Measurements from ENCODE around the gene CHD1L. TPM values are rescaled to one million over a fixed set of nuclear protein-coding genes. Genes with fewer than 3 reads are reported as not detected.

CHD1L gene
- polyA plus RNA-seq, 3 donors, result 13.1 to 23.0 (median 15.2) TPM

- Histone ChIP-seq H2AFZ (ENCODE audit: insufficient read depth, low read depth, low read length, poor library complexity, severe bottlenecking) (peak overlapping the region; percentile 99), H3K4me2 (replicated peaks; ENCODE audit: extremely low read depth, low read length, poor library complexity, severe bottlenecking) (peak overlapping the region; percentile 98), H3K27me3 (ENCODE audit: control insufficient read depth in 2 of 2, insufficient read depth in 2 of 2, low read length in 2 of 2) (no peaks in the 10 kb centered on the region), H3K27ac (ENCODE audit: low read depth in 1 of 2, low read length in 2 of 2) (peak overlapping the region; percentile 11 to 82), H3K36me3 (replicated peaks in 1 of 2; ENCODE audit: control insufficient read depth in 1 of 2, insufficient read depth in 2 of 2, low read length in 2 of 2) (no peaks in the 10 kb centered on the region), H3K9me3 (replicated peaks in 1 of 2; ENCODE audit: control insufficient read depth in 1 of 2, insufficient read depth in 1 of 2, low read length in 2 of 2) (peaks cover 0 to 1% of the 10 kb centered on the region in 2 donors), H3K79me2 (ENCODE audit: insufficient read depth, low read length) (peaks cover 45% of the 10 kb centered on the region), H3K4me1 (ENCODE audit: control insufficient read depth in 1 of 2, insufficient read depth in 2 of 2, low read length in 2 of 2) (peaks cover 23 to 37% of the 10 kb centered on the region in 2 donors), H3K9ac (ENCODE audit: insufficient read depth, low read length, poor library complexity, severe bottlenecking) (peak overlapping the region; percentile 82), H4K20me1 (ENCODE audit: insufficient read depth, low read length) (no peaks in the 10 kb centered on the region), H3K4me3 (replicated peaks in 1 of 3; ENCODE audit: low read depth in 2 of 3, low read length in 3 of 3) (peak overlapping the region in 2 of 3 experiments; percentile 13 to 97)
- Mint-ChIP-seq H3K36me3 (peaks cover 0 to 2% of the 10 kb centered on the region in 2 donors), H3K27ac (peak overlapping the region in 6 of 7 donors; percentile 58 to 78 (median 68)), H3K4me3 (peak overlapping the region; percentile 78 to 82), H3K27me3 (ENCODE audit: low read depth in 3 of 3) (peaks cover 0 to 2% (median 0%) of the 10 kb centered on the region in 3 donors), H3K9me3 (peaks cover 0 to 2% (median 0%) of the 10 kb centered on the region in 7 donors), H3K4me1 (peaks cover 32% of the 10 kb centered on the region)
- peak in 2 of 3 donors; percentile 7 to 22 for DNase-seq
- no peak for TF ChIP-seq CTCF (IDR thresholded peaks at IDR 0.05)
- 0% methylated on average over 2 of the region's 9 CpGs for WGBS (ENCODE audit: insufficient coverage)
- intact Hi-C loops (cut with micrococcal nuclease), result loop anchor here (2.0 to 10.0 kb wide), 2 partner anchors 69 to 157 kb away; partner anchors contain the start of gene PRKAB2 (in 2 of the 2)
Observed at GRCh38 chr1:147241934-147242448, 493 bp upstream of the CHD1L start.

DNA sequence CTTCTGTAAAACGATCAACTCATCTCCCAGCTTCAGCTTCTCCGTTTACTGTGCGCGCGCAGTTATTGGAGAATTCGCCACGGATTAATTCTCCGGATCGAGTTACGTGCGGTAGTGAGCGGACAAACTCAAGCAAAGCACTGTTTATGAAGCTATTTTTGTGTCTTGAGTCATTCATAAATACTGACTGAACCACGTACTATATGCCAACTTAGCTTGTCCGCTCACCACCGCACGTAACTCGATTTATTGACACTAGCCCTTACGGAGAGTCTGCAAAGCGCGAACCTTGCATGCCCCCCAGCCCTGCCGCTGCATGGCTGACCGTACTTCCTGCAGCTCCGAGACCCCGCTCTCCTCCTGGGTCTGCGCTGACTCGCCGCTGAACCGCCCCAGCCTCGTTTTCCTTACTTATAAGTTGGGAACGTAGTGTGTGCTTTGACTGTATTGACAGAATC is 773 bp downstream of the CHD1L start:
- H3K79me2 ChIP-seq (ENCODE audit: insufficient read depth, low read length), result peaks cover 58% of the 10 kb centered on the region
- no peaks in the 10 kb centered on the region for H3K27me3 ChIP-seq (ENCODE audit: control insufficient read depth in 2 of 2, insufficient read depth in 2 of 2, low read length in 2 of 2)
- H4K20me1 ChIP-seq (ENCODE audit: insufficient read depth, low read length), result no peaks in the 10 kb centered on the region
- H3K4me2 ChIP-seq (replicated peaks; ENCODE audit: extremely low read depth, low read length, poor library complexity, severe bottlenecking), result peak overlapping the region; percentile 98
- peaks cover 32 to 46% of the 10 kb centered on the region in 2 donors for H3K4me1 ChIP-seq (ENCODE audit: control insufficient read depth in 1 of 2, insufficient read depth in 2 of 2, low read length in 2 of 2)
- H3K27me3 Mint-ChIP-seq (ENCODE audit: low read depth in 3 of 3), result peaks cover 0 to 2% (median 0%) of the 10 kb centered on the region in 3 donors
- TF ChIP-seq CTCF (IDR thresholded peaks at IDR 0.05), result no peak
- intact Hi-C loops (cut with micrococcal nuclease), result loop anchor here (2.0 to 10.0 kb wide), 2 partner anchors 70 to 158 kb away; partner anchors contain the start of gene PRKAB2 (in 2 of the 2)
- H3K9ac ChIP-seq (ENCODE audit: insufficient read depth, low read length, poor library complexity, severe bottlenecking), result peak overlapping the region; percentile 82
- H3K4me3 ChIP-seq (replicated peaks in 1 of 3; ENCODE audit: low read depth in 2 of 3, low read length in 3 of 3), result peak overlapping the region; percentile 76 to 97 (median 93)
- H2AFZ ChIP-seq (ENCODE audit: insufficient read depth, low read depth, low read length, poor library complexity, severe bottlenecking), result peak overlapping the region; percentile 99
- H3K36me3 ChIP-seq (replicated peaks in 1 of 2; ENCODE audit: control insufficient read depth in 1 of 2, insufficient read depth in 2 of 2, low read length in 2 of 2), result no peaks in the 10 kb centered on the region
- peak overlapping the region in 6 of 7 donors; percentile 50 to 71 (median 60) for H3K27ac Mint-ChIP-seq
- 0% methylated on average over 18 of the region's 30 CpGs for WGBS (ENCODE audit: insufficient coverage)
- H3K9me3 Mint-ChIP-seq, result no peaks in the 10 kb centered on the region
- peak overlapping the region in 1 of 2 donors; percentile 82 for H3K27ac ChIP-seq (ENCODE audit: low read depth in 1 of 2, low read length in 2 of 2)
- H3K4me1 Mint-ChIP-seq, result peaks cover 41% of the 10 kb centered on the region
- H3K36me3 Mint-ChIP-seq, result peaks cover 0 to 2% of the 10 kb centered on the region in 2 donors
- DNase-seq, result peak in 2 of 3 donors; percentile 10 to 20
- peak overlapping the region; percentile 91 to 97 for H3K4me3 Mint-ChIP-seq
- no peaks in the 10 kb centered on the region for H3K9me3 ChIP-seq (replicated peaks in 1 of 2; ENCODE audit: control insufficient read depth in 1 of 2, insufficient read depth in 1 of 2, low read length in 2 of 2)
